K562 (cell line): Measurements from ENCODE around the gene ZGLP1. TPM values are rescaled to one million over a fixed set of nuclear protein-coding genes. Genes with fewer than 3 reads are reported as not detected.

Source experiments
- BACH1 ChIP-seq: fragments of 200-800 bp; sonication (Bioruptor generic); IDR thresholded peaks from 2 replicates; pipeline ENCODE4 v1.6.1; 2016; ENCODE audit warnings: missing genetic modification characterization, missing compliant biosample characterization
- CGGBP1 ChIP-seq: fragments of 250-450 bp; sonication (Bioruptor Pico); IDR thresholded peaks from 2 replicates; pipeline ENCODE4 v1.9.0; 2021; ENCODE audit warnings: mild to moderate bottlenecking
- CLOCK ChIP-seq: fragments of 250-450 bp; sonication (Bioruptor Pico); IDR thresholded peaks from 2 replicates; pipeline ENCODE4 v1.4.0; 2020; ENCODE audit warnings: mild to moderate bottlenecking, moderate library complexity, borderline replicate concordance
- DMBX1 ChIP-seq: fragments of 250-450 bp; sonication (Bioruptor Pico); IDR thresholded peaks from 2 replicates; pipeline ENCODE4 v1.8.0; 2022; ENCODE audit warnings: inconsistent platforms, mild to moderate bottlenecking, moderate library complexity, borderline replicate concordance
- DNMT1 ChIP-seq: fragments of 450-650 bp; IDR thresholded peaks from 2 replicates; pipeline ENCODE4 v1.6.1; 2016; ENCODE audit warnings: antibody characterized with exemption, mild to moderate bottlenecking
- EP400 ChIP-seq: fragments of 450-650 bp; IDR thresholded peaks from 2 replicates; pipeline ENCODE4 v1.6.1; 2017; ENCODE audit warnings: antibody characterized with exemption, mild to moderate bottlenecking, moderate library complexity
- FIP1L1 ChIP-seq: fragments of 200-400 bp; formaldehyde crosslinking; IDR thresholded peaks from 2 replicates; pipeline ENCODE4 v1.6.1; 2018; ENCODE audit warnings: mild to moderate bottlenecking, low read depth, low read length; ENCODE audit not compliant: poor library complexity, severe bottlenecking
- FOXK2 ChIP-seq, 2 experiments: fragments of 450-650 bp; IDR thresholded peaks in 1 of 2; conservative IDR thresholded peaks in 1 of 2; 2 replicates each; pipeline ENCODE4 v1.6.1; 2016; ENCODE audit warnings: low read depth in 2 of 2, mild to moderate bottlenecking in 1 of 2
- MYBL2 ChIP-seq, 2 experiments: fragments of 450-650 bp in 1 of 2; sonication (generic) in 1 of 2; formaldehyde crosslinking in 1 of 2; IDR thresholded peaks; 2 replicates each; pipeline versions ENCODE4 v1.6.1 to v1.8.1; 2017 to 2022; ENCODE audit warnings: borderline replicate concordance in 1 of 2, inconsistent platforms in 1 of 2, low read depth in 1 of 2, mild to moderate bottlenecking in 1 of 2, missing genetic modification reagents in 1 of 2, moderate library complexity in 1 of 2
- NCOA4 ChIP-seq: fragments of 450-650 bp; IDR thresholded peaks from 2 replicates; pipeline ENCODE4 v1.6.1; 2018; ENCODE audit warnings: mild to moderate bottlenecking; ENCODE audit not compliant: partially characterized antibody
- NR2F6 ChIP-seq: fragments of 450-650 bp; formaldehyde crosslinking; IDR thresholded peaks from 2 replicates; pipeline ENCODE4 v1.4.0; 2020; ENCODE audit warnings: mild to moderate bottlenecking
- PML ChIP-seq: IDR thresholded peaks from 2 replicates; pipeline ENCODE4 v1.6.1; 2012; ENCODE audit warnings: low read length, inconsistent platforms
- RBM25 ChIP-seq: fragments of 200-400 bp; formaldehyde crosslinking; IDR thresholded peaks from 2 replicates; pipeline ENCODE4 v1.6.1; 2018; ENCODE audit warnings: low read length, low read depth, moderate library complexity; ENCODE audit not compliant: severe bottlenecking
- RFX7 ChIP-seq: fragments of 250-450 bp; sonication (Bioruptor Pico); IDR thresholded peaks from 2 replicates; pipeline ENCODE4 v1.5.1; 2021; ENCODE audit warnings: mild to moderate bottlenecking
- RHOXF2B ChIP-seq: fragments of 250-450 bp; sonication (Bioruptor Pico); conservative IDR thresholded peaks from 2 replicates; pipeline ENCODE4 v1.5.1; 2021
- TRIM25 ChIP-seq: fragments of 450-650 bp; IDR thresholded peaks from 2 replicates; pipeline ENCODE4 v1.7.0; 2016; ENCODE audit warnings: borderline replicate concordance
- ZBTB9 ChIP-seq: fragments of 450-650 bp; formaldehyde crosslinking; IDR thresholded peaks from 2 replicates; pipeline ENCODE4 v1.4.0; 2020; ENCODE audit warnings: mild to moderate bottlenecking, moderate library complexity
- ZNF143 ChIP-seq: sonication (generic); formaldehyde crosslinking; IDR thresholded peaks from 2 replicates; pipeline ENCODE4 v1.9.0; 2022; ENCODE audit warnings: mild to moderate bottlenecking, missing genetic modification reagents
- ZNF263 ChIP-seq: sonication (generic); formaldehyde crosslinking; IDR thresholded peaks from 2 replicates; pipeline ENCODE4 v1.8.0; 2022; ENCODE audit warnings: mild to moderate bottlenecking, missing genetic modification reagents, borderline replicate concordance
- polyA plus RNA-seq, 8 experiments: library from polyadenylated mRNA; depleted of rRNA in 4 of 8; stranded (reverse) in 5 of 8; unstranded in 3 of 8; fragments of >200 nt; fragmentation: Nextera tagmentation in 2 of 8; fragmentation: Illumina TruSeq in 1 of 8; extraction: Ambion mirVana in 2 of 8; extraction: Trizol in 1 of 8; gene quantifications; 2 replicates each; pipeline versions ENCODE4 v1.2.1 to v1.2.3, GENCODE V29; 2011 to 2014; ENCODE audit warnings: inconsistent platforms in 1 of 8, missing spikeins in 1 of 8
- total RNA-seq, 7 experiments: library from RNA; depleted of rRNA in 6 of 7; stranded (reverse); fragments of >200 nt in 6 of 7; fragmentation: Illumina TruSeq in 2 of 7; extraction: Trizol in 2 of 7; gene quantifications; 2 replicates each; pipeline versions ENCODE4 v1.2.1 to v1.2.3, GENCODE V29; 2011 to 2021; ENCODE audit warnings: low replicate concordance in 1 of 7
- TF ChIP-seq, protein P1 (sequence below): fragments of 450-650 bp; conservative IDR thresholded peaks from 2 replicates; pipeline ENCODE4 v1.6.1; 2016; ENCODE audit warnings: missing genetic modification characterization, low read depth, mild to moderate bottlenecking, missing compliant biosample characterization, moderate library complexity

Gene ZGLP1
- total and polyA plus RNA-seq, 9 of the 15 experiments (the other 6 are each of a cell fraction or from before 2014, with no cell fraction given), result 0.24 to 4.5 (median 2.2) TPM

- TF ChIP-seq ZBTB9 (0 out of 2 replicates have a peak, but pooled peaks have one; percentile 70), ZNF143 (CRISPR knock-in tag) (no peak), FIP1L1 (no peak), MYBL2 (IDR thresholded peaks at IDR 0.05; ENCODE audit: low read depth) (no peak), MYBL2 (CRISPR knock-in tag; IDR thresholded peaks at IDR 0.05; ENCODE audit: borderline replicate concordance) (no peak), BACH1 (no peak), RFX7 (CRISPR knock-in tag) (no peak), FOXK2 (conservative IDR thresholded peaks at IDR 0.05 in 1 of 2, IDR thresholded peaks at IDR 0.05 in 1 of 2; ENCODE audit: low read depth in 2 of 2) (peak in 1 of 2 experiments; percentile 82; a peak in 1 of 4 replicates), TRIM25 (no peak), DNMT1 (no peak), EP400 (no peak), RBM25 (no peak), CGGBP1 (CRISPR knock-in tag) (no peak), RHOXF2B (CRISPR knock-in tag) (no peak), CLOCK (CRISPR knock-in tag) (no peak), ZNF263 (CRISPR knock-in tag) (no peak), NR2F6 (no peak), NCOA4 (no peak), DMBX1 (CRISPR knock-in tag) (no peak), PML (no peak; the same call in 1 of the 2 replicates)
- TF ChIP-seq, protein P1, sequence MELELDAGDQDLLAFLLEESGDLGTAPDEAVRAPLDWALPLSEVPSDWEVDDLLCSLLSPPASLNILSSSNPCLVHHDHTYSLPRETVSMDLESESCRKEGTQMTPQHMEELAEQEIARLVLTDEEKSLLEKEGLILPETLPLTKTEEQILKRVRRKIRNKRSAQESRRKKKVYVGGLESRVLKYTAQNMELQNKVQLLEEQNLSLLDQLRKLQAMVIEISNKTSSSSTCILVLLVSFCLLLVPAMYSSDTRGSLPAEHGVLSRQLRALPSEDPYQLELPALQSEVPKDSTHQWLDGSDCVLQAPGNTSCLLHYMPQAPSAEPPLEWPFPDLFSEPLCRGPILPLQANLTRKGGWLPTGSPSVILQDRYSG (tag), result no peak
These were observed 17.3 kb downstream of the ZGLP1 start (continued) for GRCh38 chr19:10292206-10292788.
